ENCODE data around the gene IDS. TPM values are rescaled to one million over a fixed set of nuclear protein-coding genes. Genes with fewer than 3 reads are reported as not detected.
"Not testable (repeated sequence)": the region's sequence is repeated elsewhere in the genome, so short reads cannot be mapped to it uniquely, and the experiment has no call there.

The IDS gene
- total RNA-seq, 1 donor, result 89.9 TPM

DNA sequence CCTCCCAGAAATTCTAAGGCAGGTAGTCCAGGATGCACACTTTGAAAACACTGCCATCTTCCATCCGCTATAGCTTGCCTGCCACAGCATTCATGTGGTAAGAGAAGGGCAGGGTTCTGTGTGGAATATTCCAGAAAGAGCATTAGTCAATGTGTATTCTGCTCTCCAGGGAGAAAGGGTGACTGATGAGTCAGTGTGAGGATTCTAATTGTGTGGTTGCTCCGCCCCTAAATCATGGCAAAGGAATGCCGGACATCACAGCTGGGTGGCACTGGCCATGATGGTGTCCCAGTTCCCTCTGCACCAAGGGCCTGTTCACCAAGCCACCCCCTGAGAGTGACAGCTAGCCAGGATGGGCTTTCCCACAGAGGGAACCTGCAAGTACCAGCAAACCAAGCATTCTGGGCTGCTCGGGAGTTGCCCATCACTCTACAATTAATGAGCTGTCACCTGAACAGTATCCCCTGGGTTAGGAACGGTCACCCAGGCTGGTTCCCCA, 9.5 kb downstream of the IDS start:
- Histone ChIP-seq H3K27me3 (ENCODE audit: insufficient read depth, low read length) (no peaks in the 10 kb centered on the region), H3K4me1 (ENCODE audit: insufficient read depth, low read length) (no peaks in the 10 kb centered on the region)

DNA sequence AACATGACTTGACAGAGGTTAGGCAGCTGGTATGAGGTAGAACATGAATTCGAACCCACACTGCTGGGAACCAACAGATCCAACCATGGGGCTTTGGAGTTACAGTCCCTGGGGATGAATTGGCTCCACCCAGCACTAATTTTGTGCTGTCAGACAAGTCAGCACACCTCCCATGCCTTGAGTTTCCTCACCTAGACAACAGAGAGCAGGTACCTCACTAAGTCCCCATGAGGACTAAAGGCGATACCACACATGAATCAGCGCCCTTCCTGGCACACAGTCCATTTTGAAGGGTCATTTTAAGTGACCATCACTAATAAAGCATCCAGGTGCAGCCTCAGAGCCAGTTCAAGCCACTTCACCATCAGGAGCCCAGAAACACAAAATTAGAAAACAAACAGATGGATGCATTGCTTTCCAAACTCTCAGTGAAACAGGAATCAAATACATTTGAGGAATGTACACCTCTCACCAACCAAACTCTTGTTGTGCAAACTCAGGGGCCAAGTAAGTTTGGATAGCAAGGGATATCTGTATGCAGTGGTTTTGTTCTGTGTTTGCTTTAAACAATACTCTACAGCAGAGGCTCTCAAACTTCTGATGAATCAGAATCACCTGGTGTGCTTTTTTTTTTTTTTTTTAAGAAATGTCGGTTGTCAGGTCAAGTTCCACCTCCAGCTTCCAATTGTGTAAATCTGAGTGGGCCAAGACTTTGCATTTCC, 10.1 kb downstream of the IDS start:
- H3K4me1 ChIP-seq (ENCODE audit: insufficient read depth, low read length), result no peaks in the 10 kb centered on the region
- H3K4me3 ChIP-seq (ENCODE audit: low read length), result no peak overlapping the region
- no peaks in the 10 kb centered on the region for H3K27me3 ChIP-seq (ENCODE audit: insufficient read depth, low read length)
- no peaks in the 10 kb centered on the region for H3K9me3 ChIP-seq (ENCODE audit: low read depth, low read length)

More for the DNA sequence above, 9.5 kb downstream of the IDS start:
- Histone ChIP-seq H3K4me3 (ENCODE audit: low read length) (no peak overlapping the region), H3K9me3 (ENCODE audit: low read depth, low read length) (no peaks in the 10 kb centered on the region)

DNA sequence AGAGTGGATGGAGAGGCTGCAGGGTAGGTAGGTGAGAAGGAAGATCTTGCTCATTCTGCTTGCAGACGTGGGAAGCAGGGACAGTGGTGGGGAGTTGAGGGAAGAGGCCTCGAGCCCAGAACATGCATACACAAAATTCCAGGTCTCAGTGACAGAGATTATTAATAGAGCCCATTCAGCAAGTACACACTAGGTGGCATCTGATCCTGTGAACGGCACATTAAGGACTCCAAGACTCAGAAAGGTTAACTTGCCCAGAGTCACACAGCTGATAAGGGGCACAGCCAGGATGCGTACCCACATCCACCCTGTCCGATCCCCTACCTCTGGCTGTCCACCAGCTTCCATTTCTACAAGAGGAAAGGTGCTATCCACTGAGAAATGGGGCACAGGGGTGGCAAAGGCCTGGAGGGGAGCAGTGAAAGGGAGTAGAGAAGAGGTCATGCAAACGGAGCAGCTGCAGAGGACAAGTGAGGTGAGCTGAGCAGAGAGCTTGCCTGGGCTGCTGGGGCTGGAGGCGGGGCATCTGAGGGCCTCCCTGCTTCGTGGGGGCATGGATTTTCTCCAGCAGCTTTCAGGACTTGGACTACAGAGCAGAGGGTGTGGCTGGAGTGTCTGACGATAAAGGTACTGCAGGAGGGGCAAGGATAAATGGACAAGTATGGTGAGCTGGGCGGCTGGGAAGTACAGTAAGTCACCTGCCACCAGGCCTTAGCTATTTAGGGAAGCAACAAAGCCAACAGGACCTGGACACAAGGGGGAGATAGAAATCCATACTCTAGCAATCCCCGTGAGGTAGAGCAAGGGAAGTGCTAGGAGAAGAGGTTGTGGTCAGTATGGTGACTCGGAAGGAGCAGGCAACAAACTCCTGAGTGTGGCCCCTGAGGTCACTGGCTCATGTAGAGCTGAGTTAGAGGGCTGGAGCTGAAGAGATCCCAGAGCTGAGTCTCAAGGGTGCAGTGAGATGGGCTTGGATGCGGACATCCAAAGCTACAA, 11.2 kb downstream of the IDS start:
- no peaks in the 10 kb centered on the region for H3K27me3 ChIP-seq (ENCODE audit: insufficient read depth, low read length)
- H3K9me3 ChIP-seq (ENCODE audit: low read depth, low read length), result no peaks in the 10 kb centered on the region
- no peaks in the 10 kb centered on the region for H3K4me1 ChIP-seq (ENCODE audit: insufficient read depth, low read length)
- no peak overlapping the region for H3K4me3 ChIP-seq (ENCODE audit: low read length)

DNA sequence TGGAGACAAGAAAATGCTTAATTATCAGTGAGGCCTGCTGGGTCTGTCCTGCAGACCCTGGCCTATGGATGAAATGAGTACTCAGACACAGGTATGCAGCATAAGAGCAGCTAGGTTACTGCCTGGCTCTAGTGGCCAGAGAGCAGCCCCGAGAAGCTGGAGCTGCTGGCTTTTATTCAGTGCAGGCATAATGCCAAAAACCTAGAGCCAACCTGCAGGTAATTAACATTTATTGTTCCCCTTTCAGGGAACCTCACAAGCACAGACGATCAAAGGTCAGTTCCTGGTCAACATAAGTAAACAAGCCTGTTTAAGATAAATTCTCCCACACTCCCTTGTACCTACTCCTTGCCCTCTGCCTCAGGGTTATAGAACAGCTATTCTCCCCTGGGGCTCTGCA, 13.3 kb downstream of the IDS start:
- Histone ChIP-seq H3K27me3 (ENCODE audit: insufficient read depth, low read length) (no peaks in the 10 kb centered on the region), H3K4me1 (ENCODE audit: insufficient read depth, low read length) (no peaks in the 10 kb centered on the region), H3K4me3 (ENCODE audit: low read length) (no peak overlapping the region), H3K9me3 (ENCODE audit: low read depth, low read length) (no peaks in the 10 kb centered on the region)

DNA sequence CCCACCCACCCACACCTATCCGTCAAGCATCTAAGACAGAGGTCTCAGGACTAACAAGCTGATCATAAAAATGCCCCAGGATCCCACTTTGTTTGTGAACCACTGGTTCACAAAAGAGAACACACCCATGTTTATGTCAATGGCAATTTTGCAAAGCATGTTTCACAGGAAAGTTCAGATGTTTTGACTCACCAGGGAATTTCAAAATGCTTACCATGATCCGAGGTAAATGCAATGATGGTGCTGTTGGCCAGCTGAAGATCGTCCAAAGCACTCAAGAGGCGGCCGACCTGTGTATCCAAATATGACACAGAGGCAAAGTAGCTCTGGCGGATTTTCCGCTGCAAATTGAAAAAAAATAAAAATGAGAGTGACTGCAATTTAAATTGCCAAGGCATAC, 15.0 kb downstream of the IDS start:
- H3K9me3 ChIP-seq (ENCODE audit: low read depth, low read length), result no peaks in the 10 kb centered on the region
- no peaks in the 10 kb centered on the region for H3K27me3 ChIP-seq (ENCODE audit: insufficient read depth, low read length)
- H3K4me1 ChIP-seq (ENCODE audit: insufficient read depth, low read length), result no peaks in the 10 kb centered on the region
- no peak overlapping the region for H3K4me3 ChIP-seq (ENCODE audit: low read length)

DNA sequence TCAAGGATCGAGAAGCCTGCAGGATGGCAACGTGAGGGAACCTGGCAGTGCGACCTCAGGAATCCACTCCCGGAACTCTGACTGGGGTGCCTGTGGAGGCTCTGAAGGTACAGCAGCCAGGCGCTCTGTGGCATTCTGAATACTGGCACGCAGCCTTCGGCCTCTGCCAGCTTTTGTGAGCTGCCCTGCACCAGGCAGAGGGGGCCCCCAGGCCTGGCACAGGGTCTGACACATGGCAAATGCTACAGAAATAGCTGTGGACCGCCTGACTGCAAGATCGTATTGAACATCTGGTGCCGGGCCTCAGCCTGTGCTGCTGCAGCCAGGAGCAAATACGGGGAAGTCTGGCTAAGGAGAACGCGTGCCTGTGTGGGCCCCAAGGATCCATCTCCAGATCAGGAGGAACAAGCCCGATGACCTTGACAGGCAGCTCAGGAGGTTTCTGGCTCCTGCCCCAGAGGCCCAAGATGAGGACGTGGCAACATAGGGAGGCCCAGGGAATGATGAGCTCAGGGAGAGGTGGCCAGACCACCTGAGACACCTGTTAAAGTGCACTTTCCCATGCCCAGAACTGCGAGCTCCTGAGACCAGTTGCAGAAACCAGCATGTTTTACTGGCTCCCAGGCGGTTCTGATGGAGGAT, 16.6 kb downstream of the IDS start:
- not testable (repeated sequence) for H3K4me1 ChIP-seq (ENCODE audit: insufficient read depth, low read length); H3K9me3 ChIP-seq (ENCODE audit: low read depth, low read length); H3K4me3 ChIP-seq (ENCODE audit: low read length); H3K27me3 ChIP-seq (ENCODE audit: insufficient read depth, low read length)

DNA sequence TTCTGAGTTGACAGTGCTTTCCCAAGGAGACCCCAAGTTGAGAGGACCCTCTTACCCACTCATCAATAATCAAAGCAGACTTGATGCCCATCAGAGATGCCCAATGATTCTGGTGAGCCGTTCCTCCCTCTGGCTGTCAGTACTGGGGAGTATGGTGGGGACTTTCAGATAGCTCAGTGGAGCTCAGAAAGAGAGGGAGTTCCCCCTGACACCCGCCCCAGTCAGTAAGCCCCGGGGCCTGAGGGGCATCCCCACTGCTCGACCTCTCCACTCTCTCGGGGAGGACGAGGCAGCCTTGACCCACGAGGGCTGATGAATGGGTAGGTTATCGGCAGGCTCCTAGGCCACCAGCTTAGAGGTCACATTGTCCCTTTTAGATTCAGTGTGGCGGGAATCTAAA, 17.1 kb downstream of the IDS start:
- not testable (repeated sequence) for H3K27me3 ChIP-seq (ENCODE audit: insufficient read depth, low read length); H3K9me3 ChIP-seq (ENCODE audit: low read depth, low read length); H3K4me1 ChIP-seq (ENCODE audit: insufficient read depth, low read length); H3K4me3 ChIP-seq (ENCODE audit: low read length)

DNA sequence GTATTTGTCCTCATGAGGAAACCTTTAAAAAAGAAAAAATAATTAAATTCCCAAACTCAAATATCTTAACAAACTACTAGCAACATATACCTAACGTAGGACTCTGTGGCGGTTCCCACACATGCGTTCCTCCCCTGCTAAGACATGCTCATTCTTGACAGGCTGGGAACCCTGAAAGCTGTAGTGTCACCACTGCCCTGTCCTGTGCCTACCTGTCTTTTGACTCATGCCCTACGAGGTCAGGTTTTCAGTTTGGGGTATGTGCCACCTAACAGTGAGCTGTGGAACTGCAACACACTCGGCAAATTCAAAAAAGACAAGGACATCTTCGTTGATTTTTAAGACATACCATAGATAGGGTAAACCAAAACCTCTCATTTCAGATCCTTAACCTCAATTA, 17.8 kb downstream of the IDS start:
- Histone ChIP-seq H3K4me1 (ENCODE audit: insufficient read depth, low read length) (no peaks in the 10 kb centered on the region), H3K4me3 (ENCODE audit: low read length) (no peak overlapping the region)

DNA sequence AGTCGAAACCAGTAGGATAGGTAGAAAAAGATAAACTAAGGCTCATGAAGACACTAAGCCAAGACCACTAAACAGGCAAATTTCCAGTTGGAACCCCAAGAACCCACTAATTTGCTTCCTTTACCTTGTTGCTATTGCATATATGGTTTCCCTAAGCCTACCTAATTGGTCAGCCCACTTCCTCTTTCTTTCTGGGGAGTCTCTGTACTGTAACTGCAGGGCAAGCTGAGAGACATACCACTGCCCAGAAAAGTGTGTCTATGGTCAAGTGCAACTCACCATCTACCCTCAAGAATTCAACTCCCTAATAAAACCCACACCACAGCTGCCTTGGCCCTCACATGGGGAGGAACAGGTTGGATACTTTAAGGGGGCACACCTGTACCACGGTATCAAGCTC, 28.6 kb downstream of the IDS start:
- no peaks in the 10 kb centered on the region for H3K9me3 ChIP-seq (ENCODE audit: low read depth, low read length)
- H3K4me1 ChIP-seq (ENCODE audit: insufficient read depth, low read length), result no peaks in the 10 kb centered on the region
- H3K4me3 ChIP-seq (ENCODE audit: low read length), result no peak overlapping the region

More for the DNA sequence above, 17.8 kb downstream of the IDS start:
- Histone ChIP-seq H3K9me3 (ENCODE audit: low read depth, low read length) (no peaks in the 10 kb centered on the region), H3K27me3 (ENCODE audit: insufficient read depth, low read length) (no peaks in the 10 kb centered on the region)

DNA sequence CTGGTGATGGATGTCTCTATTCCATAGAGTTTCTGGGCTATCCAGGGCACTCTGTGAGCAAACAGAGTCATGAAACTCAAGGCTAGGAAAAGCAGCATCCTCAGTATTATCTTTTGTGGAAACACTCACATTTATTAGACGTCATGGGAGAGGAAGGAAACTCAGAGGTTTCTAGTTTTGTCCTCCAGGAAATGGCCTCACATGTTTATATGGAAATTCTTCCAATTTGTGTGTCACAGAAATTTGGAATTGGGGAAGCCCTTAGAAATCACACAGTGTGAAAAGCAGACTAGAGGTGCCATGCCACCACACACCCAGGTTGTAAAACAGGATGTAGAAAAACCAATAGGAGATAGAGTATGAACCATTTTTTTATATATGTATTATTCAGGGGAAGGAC, 31.1 kb downstream of the IDS start:
- Histone ChIP-seq H3K9me3 (ENCODE audit: low read depth, low read length) (no peaks in the 10 kb centered on the region), H3K4me1 (ENCODE audit: insufficient read depth, low read length) (no peaks in the 10 kb centered on the region), H3K4me3 (ENCODE audit: low read length) (no peak overlapping the region), H3K27me3 (ENCODE audit: insufficient read depth, low read length) (no peaks in the 10 kb centered on the region)

More for the DNA sequence above, 28.6 kb downstream of the IDS start:
- H3K27me3 ChIP-seq (ENCODE audit: insufficient read depth, low read length), result no peaks in the 10 kb centered on the region

DNA sequence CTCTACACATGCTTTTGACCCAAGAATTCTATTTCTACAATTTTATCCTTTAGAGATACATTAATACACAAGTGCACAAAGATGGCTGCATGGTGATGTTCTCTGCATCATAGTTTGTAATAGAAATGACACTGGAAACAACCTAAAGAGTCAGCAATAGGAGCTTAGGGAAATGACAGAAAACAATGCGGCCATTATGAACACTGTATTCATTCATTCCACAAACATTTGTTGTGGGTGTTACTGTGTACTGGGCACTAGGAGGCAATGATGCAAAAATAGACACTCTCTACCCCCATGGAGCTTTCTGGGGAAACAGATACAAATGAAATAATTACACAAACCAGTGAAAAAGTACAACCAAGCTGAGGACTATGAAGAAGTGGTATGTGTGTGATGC, 32.0 kb downstream of the IDS start:
- no peaks in the 10 kb centered on the region for H3K4me1 ChIP-seq (ENCODE audit: insufficient read depth, low read length)

DNA sequence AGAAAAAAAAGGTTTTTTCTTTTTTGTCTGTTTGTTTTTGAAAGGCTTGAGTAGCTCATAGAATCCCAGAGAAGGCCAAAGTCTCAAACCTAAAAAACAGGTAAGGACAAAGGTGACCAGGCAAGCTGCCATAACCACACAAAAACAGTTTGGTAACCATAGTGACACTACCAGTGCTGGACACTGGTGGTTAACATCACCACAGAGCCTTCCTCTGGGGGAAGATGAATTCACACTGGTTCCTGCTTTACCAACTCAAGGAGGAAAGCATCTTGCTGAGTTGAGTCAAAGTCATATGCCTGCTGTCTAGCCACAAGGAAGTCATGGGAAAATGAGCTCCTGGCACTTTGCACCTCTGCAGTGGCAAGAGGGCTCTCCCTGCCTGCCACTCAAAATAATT, 32.5 kb downstream of the IDS start:
- Histone ChIP-seq H3K27me3 (ENCODE audit: insufficient read depth, low read length) (no peaks in the 10 kb centered on the region), H3K4me1 (ENCODE audit: insufficient read depth, low read length) (no peaks in the 10 kb centered on the region), H3K4me3 (ENCODE audit: low read length) (no peak overlapping the region), H3K9me3 (ENCODE audit: low read depth, low read length) (no peaks in the 10 kb centered on the region)

More for the DNA sequence above, 32.0 kb downstream of the IDS start:
- no peaks in the 10 kb centered on the region for H3K27me3 ChIP-seq (ENCODE audit: insufficient read depth, low read length)
- no peaks in the 10 kb centered on the region for H3K9me3 ChIP-seq (ENCODE audit: low read depth, low read length)
- no peak overlapping the region for H3K4me3 ChIP-seq (ENCODE audit: low read length)

DNA sequence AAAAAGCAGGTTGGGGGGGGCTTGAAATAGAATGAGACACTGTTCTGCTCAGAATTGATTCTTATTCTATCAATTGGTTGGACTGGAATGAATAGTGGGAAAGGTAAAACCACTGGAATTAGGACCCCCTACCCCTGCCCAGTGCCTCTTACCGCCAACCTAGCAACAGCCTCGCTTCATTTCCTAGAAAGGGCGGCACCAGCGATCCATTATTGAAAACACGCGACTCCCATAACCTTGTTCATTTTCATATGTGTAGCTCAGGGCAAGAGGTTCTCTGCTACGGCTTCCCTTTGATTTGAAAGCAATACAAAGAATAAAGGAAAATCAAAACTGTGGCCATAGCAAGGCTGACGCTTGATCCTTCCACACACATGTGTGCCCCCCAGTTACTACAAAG, 33.7 kb downstream of the IDS start:
- H3K4me3 ChIP-seq (ENCODE audit: low read length), result no peak overlapping the region
- H3K27me3 ChIP-seq (ENCODE audit: insufficient read depth, low read length), result no peaks in the 10 kb centered on the region
- no peaks in the 10 kb centered on the region for H3K9me3 ChIP-seq (ENCODE audit: low read depth, low read length)
- H3K4me1 ChIP-seq (ENCODE audit: insufficient read depth, low read length), result no peaks in the 10 kb centered on the region

DNA sequence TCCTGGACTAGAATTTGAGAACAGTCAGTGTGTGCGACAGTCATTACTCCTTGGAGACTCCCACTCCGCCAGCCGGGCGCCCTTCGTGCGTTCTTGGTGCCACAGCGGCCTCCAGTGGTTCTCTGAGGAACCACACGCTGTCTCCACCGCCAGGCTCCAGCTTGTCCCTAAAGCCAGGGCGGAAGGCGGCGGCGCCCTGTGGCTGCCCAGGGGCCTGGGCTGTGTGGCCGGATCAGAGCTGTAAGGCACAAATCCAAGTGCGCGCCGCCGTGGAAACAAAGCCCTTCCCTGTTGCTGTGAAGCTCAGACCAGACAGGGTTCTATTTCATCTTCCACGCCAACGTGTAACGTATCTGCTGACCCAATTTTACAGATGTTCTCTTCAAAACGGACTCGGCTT, 34.2 kb downstream of the IDS start:
- H3K9me3 ChIP-seq (ENCODE audit: low read depth, low read length), result no peaks in the 10 kb centered on the region
- no peaks in the 10 kb centered on the region for H3K4me1 ChIP-seq (ENCODE audit: insufficient read depth, low read length)
- no peak overlapping the region for H3K4me3 ChIP-seq (ENCODE audit: low read length)
- H3K27me3 ChIP-seq (ENCODE audit: insufficient read depth, low read length), result no peaks in the 10 kb centered on the region

DNA sequence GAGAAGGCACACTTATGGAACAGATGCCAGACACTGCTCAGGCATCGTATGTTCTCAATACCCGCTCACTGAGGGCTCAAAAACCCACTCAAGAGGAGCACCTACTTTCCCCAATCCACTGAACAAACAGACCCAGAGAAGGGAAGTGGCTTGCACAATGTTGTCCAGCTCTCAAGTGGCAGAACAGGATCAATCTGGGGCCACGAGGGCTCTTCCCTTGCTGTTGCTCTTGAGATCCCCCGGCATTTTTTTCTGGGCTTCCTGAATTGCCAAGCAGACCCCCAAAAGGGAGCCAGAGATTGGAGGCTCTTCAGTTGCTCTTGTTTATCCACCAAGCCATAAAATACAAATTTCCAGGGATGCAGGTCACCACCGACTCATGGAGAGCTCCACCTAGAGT, 35.7 kb downstream of the IDS start:
- H3K27me3 ChIP-seq (ENCODE audit: insufficient read depth, low read length), result no peaks in the 10 kb centered on the region
- H3K9me3 ChIP-seq (ENCODE audit: low read depth, low read length), result no peaks in the 10 kb centered on the region
- no peak overlapping the region for H3K4me3 ChIP-seq (ENCODE audit: low read length)
- H3K4me1 ChIP-seq (ENCODE audit: insufficient read depth, low read length), result no peaks in the 10 kb centered on the region
